IPS-11a (cell line): ENCODE measurements around the gene PRKAG2.
"Not testable (repeated sequence)": the region's sequence is repeated elsewhere in the genome, so short reads cannot be mapped to it uniquely, and the experiment has no call there.

Source experiments
- H3K4me3 ChIP-seq: one replicate; pipeline ENCODE4 v1.5.1; 2013; ENCODE audit warnings: low read depth, low read length, control low read depth

The PRKAG2 gene

DNA sequence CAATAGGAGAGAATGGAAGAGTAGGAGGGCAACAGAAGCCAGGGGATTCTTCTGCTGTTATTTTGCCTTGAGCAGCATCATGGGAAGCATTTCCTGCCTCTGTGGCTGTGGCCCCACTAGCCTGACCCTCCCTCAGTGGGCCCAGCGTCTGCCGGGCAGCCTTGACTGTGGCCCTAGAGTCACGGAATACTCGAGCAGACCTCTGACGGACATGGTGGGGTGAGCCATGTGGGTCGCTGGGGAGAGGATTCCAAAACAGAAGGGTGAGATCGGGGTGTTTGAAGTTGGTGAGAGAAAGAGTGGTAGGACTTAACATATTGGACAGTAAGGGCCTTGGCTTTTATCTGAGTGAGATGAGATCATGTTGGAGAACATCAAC, 8.3 kb upstream of the PRKAG2 start:
- H3K4me3 ChIP-seq = no peak overlapping the region

DNA sequence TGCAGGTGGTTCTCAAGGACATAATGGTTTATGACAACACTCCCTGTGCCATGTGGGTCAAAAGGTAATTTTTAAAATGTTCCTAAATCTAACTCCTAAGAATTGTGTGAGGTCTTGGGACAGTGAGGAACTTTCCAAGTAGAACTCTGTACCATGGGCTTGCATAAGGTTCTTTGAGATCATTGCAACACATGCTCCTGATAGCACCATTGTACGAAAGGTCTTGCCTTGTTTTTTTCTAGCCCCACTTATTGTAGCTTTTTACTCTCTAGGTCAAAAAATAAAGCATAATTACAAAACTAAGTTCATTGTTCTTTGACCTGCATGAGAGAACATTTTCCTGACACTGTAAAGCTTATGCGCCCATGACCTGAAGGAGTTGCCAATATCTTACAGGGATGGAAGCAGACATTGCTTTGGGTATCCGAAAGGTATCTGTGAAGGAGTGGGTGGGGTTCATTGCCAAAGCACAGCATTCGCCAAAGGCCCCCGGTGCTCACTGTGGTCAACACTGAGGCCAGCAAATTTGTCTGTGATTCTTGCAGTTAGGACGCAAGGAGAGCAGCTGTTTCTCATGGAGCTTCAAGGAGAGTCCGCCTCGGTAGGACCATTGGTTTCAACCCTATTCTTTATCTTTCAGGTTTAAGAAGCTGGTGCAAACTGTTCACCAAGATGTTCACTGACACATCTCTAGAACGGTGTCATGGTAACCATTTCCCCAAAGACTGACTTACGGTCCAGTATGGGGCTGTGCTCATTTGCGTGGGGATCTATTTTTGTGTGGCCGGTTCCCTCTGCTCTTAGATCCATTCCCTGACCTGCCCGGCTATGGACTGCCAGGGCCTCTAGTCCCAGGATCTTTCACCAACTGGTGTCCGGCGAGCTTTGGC, 7.6 kb upstream of the PRKAG2 start:
- H3K4me3 ChIP-seq = no peak overlapping the region

DNA sequence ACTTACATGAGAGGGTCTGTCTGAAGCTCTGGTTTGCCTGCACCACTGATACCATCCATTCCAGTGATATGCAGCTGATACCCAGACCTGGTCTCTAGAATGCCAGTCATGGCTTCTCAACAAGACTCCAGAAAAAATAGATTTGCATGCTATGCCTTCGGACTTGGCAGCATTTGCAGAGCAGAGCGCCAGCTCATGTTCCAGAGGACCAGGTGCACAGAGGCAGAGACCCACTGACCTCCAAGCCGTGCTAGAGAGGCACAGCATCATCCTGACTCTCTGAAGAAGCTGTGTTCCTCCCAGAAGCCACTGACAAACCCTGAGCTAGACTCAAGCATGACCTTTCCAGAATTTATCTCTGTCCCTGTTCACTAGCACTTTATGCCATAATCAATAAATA, 6.9 kb upstream of the PRKAG2 start:
- no peak overlapping the region for H3K4me3 ChIP-seq

DNA sequence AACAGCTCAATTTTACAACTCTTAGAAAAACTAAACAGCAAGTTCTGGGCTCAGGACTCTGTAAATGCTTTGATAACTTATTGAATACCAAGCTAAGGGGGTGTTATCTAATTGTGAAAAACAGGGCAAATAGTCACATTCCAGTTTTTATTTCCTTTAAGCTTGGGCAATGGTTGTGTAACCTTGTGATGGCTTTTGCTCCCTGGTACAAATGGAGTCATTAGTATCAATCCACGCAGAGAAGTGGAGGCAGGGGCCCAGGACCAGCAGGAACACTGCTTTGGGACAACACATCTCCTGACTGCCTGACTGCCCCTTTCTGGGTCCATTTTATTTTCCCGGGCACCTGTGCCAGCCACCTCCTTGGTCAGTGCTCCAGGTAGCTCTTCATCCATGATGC, 5.8 kb upstream of the PRKAG2 start:
- H3K4me3 ChIP-seq = no peak overlapping the region

DNA sequence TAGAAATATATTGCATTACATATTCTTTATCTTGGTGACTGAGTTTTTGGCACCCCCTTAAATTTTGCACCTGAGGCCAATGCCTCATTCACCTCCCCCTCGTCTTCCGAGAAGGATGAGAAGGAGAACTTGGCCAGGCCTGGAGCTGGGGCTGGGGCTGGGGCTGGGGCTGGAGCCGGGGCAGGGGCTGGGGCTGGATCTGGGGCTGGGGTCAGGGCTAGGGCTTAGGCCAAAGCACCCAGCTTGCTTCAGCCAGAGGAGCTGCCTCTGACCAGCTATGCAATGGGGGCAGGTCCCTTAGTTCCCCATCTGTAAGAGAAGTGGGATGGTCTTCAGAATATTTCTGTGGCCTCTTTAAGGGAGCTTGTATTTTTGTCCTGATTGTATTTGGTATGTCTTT, 3.8 kb upstream of the PRKAG2 start:
- no peak overlapping the region for H3K4me3 ChIP-seq

DNA sequence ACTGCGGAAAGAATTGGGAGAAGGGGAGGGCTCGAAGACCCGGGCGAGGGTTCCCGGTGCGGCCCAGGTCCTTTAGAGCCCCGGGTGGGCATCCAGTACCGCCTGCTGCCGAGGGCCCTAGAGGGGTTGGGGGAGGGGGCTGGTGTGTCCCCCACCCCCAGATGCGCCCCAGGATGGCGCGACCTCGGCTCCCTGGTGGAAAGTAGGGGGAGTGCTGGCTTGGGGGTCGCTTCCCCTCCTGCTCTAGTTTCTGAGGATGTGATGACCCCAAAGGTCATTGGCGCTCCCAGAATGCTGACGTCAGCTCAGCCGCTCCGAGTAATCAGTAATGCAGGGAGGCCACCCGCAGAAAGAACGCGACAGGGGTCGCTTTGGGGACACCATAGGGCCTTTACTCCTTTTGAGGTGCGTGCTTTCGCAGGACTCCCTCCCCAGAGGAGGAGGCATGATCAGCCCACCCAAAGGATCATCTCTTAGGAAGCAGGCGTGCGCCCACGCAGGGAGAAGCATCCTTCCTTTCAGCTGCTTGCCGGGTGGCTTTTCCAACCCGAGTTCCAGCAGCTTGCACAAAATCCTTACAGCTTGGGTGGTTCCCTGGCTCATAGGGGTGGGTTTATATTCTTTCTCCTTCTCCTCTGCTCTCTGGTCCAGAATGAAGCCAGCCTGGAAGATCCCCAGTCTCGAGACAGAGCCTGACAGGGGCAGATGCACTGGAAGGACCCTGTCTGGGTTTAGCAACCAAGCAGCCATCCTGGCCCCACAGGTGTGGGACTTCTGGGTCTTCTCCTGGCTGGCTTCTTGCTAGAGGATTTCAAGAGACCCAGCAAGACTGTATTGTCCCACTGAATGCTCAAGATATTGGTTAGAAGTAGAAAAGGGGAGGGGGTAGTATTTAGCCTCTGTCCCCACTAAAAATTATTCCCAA, 1.3 kb upstream of the PRKAG2 start:
- peak overlapping the region; percentile 13 for H3K4me3 ChIP-seq

DNA sequence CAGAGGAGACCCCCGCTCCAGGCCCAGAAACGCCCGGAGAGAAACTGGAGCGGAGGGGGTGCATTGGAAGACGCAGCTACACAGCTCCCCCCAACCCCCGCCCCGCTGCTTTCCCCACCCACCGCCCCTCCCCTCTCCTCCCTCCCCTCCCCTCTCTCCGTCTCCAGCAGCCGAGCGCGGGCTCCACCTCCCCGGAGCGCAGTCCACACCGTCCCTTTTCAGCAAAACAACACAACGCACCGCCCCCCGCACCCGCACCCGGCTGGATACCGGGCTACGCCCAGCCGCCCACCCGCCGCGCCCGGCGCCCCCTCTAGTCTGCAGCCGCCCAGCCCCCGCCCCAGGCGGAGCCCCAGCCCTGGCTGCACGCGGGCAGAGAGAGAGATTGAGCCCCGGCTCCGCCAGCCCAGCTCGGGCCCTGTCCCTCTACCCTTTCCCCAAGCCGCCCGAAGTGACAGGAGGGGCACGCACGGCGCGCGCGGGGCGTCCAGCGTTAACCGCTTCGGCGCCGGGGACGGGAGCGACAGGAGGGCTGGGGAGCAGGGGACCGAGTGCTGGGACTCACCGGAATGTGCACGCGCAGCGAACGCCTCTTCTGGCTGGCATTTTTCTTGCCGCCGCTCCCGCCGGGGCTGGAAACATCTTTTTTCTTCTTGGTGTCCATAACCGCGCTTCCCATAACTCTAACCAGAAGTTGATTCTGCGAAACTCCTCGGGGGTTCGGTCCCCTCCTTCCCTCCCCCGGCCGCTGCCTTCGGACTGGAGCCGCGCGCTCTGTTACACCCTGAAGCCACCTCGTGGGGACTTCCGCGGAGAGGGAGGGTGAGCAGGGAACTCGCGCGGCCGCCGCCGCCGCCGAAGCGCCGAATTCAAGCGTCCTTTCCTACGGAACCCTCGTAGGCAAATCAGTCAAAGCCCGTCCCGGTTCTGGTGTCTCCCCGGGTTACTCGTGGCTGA, 695 bp downstream of the PRKAG2 start:
- H3K4me3 ChIP-seq = peak overlapping the region; percentile 63

DNA sequence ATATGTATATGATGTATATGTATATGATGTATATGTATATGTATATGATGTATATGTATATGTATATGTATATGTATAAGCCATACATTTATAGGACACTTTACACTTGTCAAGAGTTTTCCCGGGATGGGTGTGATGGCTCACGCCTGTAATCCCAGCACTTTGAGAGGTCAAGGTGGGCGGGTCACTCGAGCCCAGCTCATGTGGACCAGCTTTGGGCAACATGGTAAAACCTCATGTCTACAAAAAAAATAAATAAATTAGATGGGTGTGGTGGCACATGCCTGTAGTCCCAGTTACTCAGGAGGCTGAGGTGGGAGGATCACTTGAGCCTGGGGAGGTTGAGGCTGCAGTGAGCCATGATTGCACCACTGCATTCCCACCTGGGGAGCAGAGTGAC, 2.4 kb downstream of the PRKAG2 start:
- not testable (repeated sequence) for H3K4me3 ChIP-seq

DNA sequence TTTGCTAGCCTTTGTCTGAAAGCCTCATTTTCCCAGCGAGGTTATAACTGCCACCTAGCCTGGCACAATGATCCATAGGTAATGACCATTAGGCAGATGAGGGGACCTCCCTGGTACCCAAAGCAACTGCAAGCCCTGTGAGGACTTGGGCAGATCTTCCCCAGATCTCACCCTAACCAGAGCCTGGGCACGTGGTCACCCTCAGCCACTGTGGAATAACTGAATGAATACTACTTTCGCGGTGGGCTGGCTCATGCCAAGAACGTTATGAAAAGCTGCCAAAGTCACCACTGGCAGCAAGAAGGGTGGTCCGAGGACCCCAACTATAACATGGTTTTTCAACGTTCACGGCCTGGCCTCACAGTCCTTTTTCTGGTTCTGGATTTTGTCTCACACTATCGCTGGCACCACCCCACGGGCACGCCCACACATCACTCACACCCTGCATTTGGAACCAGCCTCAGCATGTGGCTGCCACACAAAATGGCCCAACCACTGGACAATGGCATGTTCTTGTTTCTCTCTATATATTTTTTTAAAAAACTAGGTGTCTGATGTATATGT, 3.4 kb downstream of the PRKAG2 start:
- H3K4me3 ChIP-seq = no peak overlapping the region

DNA sequence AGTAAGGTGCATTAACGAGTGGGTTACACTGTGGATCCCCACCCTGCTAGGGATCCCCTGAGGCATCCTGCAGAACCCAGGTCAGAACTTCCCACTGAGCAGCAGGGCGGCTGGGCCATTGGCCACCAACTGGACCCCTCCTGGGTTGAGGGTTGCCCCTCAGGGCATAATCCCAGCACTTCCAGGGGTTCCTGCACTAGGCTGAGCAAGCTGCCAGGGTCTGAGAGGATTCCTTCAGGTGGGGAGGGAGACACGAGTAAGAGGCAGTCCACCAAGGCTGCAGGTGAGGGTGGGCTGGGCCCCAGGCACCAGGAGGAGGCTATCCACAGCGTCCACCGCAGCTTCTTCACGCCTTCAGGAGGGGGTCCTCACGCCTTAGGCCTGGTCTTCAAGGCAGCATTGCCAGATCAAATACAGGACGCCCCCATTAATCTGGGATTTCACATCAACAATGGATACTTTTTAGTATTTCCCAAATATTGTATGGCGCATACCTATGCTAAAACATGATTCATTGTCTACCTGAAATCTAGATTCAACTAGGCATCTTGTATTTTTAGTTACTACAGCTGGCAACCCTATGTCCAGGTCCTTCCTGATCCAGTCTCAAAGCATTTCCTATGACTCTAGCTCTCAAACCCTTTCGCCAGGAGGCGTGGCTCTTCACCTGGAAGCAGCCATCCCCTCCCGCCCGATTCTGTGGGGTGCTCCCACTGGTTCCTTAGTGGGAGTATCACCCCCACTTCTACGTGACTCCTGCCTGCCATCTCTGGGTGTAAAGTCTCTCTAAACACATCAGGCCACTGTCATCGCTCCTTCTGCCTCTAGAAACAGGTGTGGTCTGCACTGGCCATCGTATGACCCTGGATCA, 4.1 kb downstream of the PRKAG2 start:
- no peak overlapping the region for H3K4me3 ChIP-seq

DNA sequence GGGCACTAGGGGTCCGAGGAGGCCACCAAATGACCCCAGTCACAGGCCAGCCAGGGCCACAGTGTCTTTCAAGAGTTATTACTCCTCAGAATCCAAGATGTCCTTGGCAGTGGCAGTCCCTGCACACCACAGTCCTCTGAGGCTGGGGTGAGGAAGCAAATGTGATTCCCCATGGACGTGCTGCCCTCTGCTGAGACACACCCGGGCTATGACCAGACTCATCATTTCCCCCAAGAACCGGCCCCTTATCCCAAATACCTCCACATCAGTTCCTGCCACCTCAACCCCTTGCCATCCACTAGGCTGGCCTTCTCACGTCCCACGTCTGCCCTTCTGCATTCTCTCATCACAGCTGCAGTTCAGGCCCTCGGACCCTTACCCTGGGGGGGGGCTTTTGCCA, 5.0 kb downstream of the PRKAG2 start:
- H3K4me3 ChIP-seq = no peak overlapping the region

DNA sequence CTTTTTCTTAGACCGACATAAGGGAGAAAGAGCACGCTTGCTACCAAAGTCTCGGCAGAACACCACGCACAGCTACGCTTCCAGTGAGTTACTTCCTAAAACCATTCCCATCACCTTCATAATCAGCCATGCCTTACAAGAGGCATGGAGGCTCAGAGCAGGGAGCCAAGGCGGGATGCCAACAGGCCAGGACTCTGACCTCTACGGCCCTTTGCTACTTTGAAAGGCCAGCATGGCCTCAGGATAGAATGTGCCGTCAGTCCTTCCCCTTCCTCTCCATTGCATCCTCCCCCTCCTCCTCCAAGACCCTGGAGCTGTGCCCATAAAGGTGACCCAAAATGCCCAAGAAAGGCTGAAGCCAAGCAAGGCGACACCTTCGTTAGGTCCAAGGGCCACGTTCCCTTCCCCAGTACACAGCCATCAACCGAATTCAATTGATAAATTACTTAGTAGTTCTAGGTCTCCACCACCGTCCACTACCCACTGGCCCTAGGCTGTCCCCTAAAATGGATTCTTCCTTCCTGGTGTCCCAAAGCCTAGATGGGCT, 5.7 kb downstream of the PRKAG2 start:
- H3K4me3 ChIP-seq = no peak overlapping the region

DNA sequence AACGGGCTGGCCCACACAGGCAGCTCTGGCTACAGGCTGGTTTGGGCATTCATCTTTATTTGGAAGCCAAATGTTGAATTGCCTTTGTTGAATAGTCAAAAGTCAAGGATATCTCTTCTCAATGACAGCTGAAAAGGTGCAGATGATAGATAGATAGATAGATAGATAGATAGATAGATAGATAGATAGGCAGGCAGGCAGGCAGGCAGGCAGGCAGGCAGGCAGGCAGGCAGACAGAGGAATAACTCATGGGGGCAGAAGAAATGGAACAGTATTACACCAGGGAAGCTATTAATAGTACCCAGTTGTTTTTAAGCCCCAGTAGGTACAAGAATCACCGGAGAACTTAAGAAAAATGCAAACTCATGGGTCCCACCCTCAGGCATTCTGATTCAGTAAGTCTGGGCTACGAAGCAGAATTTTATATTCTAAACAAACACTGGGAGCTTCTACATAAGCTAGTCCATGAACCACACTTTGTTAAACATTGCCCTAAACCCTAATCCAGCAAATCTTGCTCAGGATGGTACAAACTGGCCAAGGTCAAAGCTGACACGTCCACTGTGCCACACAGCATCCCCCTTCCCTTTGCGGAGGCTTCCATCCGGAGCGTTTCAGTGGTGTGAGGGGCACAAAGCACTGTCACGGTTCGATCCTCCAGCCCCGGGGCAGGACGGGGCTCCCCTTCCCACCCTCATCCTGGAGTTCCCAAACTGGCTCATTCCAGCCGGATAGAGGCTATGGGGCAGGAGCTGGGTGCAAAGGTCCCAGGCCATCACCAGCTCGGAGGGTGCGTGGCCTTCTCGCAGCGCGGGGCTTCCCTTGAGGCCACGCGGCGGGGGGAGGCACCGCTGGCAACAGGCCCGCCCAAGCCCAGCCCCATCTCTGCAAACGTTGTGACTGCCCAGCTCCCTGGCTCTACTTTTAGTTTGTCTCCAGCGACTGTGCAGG, 6.7 kb downstream of the PRKAG2 start:
- no peak overlapping the region for H3K4me3 ChIP-seq

DNA sequence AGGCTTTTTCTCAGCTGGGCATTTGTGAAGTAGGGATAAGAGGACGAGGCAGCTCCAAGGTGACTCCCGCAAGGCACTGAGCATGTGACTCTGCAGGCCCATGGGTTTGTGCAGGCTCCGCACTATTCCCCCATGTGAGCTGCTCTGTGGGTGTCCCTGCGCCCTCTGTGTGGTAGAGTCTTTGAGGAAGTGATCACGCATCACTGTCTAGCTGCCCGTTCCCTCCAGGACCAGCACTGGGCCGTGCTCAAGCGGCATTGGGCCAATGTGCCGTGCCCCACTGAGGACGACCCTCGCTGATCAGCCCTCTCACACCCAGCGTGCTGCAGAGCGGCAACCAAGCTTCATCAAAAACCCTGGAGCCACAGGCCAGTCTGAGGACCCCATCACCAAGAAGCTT, 7.5 kb downstream of the PRKAG2 start:
- H3K4me3 ChIP-seq = no peak overlapping the region

DNA sequence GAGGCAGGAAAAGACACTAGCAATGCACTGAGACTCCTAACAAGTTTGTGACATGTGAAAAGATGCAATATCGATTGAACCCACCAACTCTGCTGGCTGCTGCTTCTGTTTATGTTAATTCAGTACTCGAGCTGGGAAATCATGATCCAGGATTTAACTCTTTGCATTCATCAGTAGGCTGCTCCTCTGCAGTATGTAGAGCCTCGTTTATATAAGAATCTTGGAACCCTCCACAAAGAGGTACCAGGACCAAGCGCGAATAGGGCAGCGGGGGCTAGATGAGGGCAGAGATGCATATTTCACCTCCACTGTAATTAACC, 7.8 kb downstream of the PRKAG2 start:
- no peak overlapping the region for H3K4me3 ChIP-seq

DNA sequence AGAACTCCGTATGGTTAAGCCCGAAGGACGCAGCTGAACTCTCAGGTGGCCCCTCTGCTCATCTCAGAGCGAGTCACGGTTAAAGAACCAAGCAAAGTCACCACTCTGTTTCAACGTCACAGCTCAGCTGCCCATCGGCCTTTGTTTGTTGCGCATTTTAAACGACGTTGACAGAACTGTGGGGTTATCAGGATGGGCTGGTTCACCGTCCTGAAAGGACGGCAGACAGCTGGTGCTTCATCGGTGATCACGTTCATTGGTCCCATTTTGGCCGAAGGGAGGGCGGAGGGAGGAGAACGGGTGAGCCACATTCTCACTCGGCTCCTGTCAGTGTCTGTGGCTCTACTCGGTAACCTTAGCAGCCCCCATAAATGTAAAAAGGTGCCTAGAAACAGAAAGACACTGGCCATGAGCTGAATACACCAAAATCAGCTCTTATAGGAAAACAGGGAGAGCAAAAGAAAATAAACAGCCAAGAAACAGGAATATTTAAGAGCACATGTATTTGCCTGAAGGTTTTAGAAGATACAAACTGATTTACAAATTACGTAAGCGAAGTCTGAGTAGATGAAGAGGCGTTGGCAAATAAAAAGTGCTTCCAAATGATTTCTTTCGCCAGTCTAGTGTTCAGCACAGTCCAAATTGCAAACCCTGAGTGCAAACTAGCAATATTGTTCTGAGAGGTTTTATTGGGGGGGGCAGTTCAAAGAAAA, 8.4 kb downstream of the PRKAG2 start:
- H3K4me3 ChIP-seq = no peak overlapping the region

DNA sequence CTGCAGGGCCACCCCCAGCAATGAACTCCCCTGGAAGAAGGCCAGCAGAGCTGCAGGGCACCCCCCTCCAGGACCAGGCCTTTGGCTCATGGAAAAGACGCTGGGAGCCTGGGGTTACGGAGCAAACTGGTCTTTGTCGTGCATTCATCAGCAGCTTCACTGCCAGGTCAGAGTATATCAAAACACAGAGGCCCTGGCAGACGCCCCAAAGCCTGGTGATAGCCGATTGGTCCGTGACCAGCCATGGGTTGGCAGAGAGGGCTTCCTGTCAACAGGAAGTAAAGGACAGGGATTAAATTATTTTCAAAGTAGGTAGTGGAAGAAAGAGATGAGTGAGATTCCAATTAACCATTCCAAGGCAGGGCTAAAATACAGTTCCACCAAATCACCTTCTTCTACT, 9.0 kb downstream of the PRKAG2 start:
- no peak overlapping the region for H3K4me3 ChIP-seq
